Caco-2 (cell line): ENCODE data around the gene GPC6. TPM values are rescaled to one million over a fixed set of nuclear protein-coding genes. Genes with fewer than 3 reads are reported as not detected.

Source experiments
- BruUV-seq: library from RNA; stranded (reverse); fragments of 400-500 nt; replicated peaks from 2 replicates; lab custom pipeline; 2021; lab: Mats Ljungman, UMichigan
- CTCF ChIA-PET: fragments of 300-600 bp; sonication (Branson Sonifier 250); formaldehyde crosslinking; loops from one replicate; lab custom pipeline; 2022; ENCODE audit warnings: antibody characterized with exemption; lab: Charles Lee
- POLR2A ChIA-PET: fragments of 300-600 bp; sonication (Branson Sonifier 250); formaldehyde crosslinking; loops from one replicate; lab custom pipeline; 2022; ENCODE audit warnings: antibody characterized with exemption; lab: Charles Lee
- DNase-seq, 2 experiments: peaks; one replicate each; pipeline versions ENCODE4 v3.0.0 to v3.0.0-alpha.2; 2020 to 2022
- H3K27me3 ChIP-seq: replicated peaks from 2 replicates; pipeline ENCODE4 v1.6.0; 2011; ENCODE audit warnings: low read length; ENCODE audit not compliant: control insufficient read depth, insufficient read depth
- H3K36me3 ChIP-seq: 2 replicates; pipeline ENCODE4 v1.5.1; 2011; ENCODE audit warnings: low read length; ENCODE audit not compliant: control insufficient read depth, insufficient read depth
- H3K4me1 ChIP-seq: fragments of 250-450 bp; sonication (Bioruptor Pico); 2 replicates; pipeline ENCODE4 v1.5.1; 2020; ENCODE audit warnings: mild to moderate bottlenecking
- H3K4me3 ChIP-seq: 2 replicates; pipeline ENCODE4 v1.5.1; 2011; ENCODE audit warnings: low read depth, mild to moderate bottlenecking, control low read depth, low read length
- H3K9me3 ChIP-seq: fragments of 250-450 bp; sonication (Bioruptor Pico); 2 replicates; pipeline ENCODE4 v1.5.1; 2020; ENCODE audit warnings: mild to moderate bottlenecking, moderate library complexity
- H3K27ac Mint-ChIP-seq: one replicate; pipeline ENCODE4 v1.8.0; 2022; ENCODE audit warnings: mixed read lengths; ENCODE audit not compliant: unreplicated experiment
- H3K27me3 Mint-ChIP-seq: one replicate; pipeline ENCODE4 v1.8.0; 2022; ENCODE audit warnings: mixed read lengths; ENCODE audit not compliant: insufficient read depth, unreplicated experiment
- H3K36me3 Mint-ChIP-seq: one replicate; pipeline ENCODE4 v1.8.0; 2022; ENCODE audit warnings: mild to moderate bottlenecking, mixed read lengths; ENCODE audit not compliant: insufficient read depth, unreplicated experiment
- H3K4me1 Mint-ChIP-seq: one replicate; pipeline ENCODE4 v1.8.0; 2022; ENCODE audit warnings: low read depth, mixed read lengths; ENCODE audit not compliant: unreplicated experiment
- H3K4me3 Mint-ChIP-seq: one replicate; pipeline ENCODE4 v1.8.0; 2022; ENCODE audit warnings: mild to moderate bottlenecking, moderate library complexity, mixed read lengths; ENCODE audit not compliant: unreplicated experiment
- H3K9me3 Mint-ChIP-seq: one replicate; pipeline ENCODE4 v1.8.0; 2022; ENCODE audit warnings: mixed read lengths; ENCODE audit not compliant: unreplicated experiment
- CTCF ChIP-seq, 2 experiments: fragments of 200-600 bp in 1 of 2; IDR thresholded peaks; 1 replicate in 1 of 2; 2 replicates in 1 of 2; pipeline versions ENCODE4 v1.5.1 to v1.8.0; 2011 to 2022; ENCODE audit warnings: antibody characterized with exemption in 1 of 2, control low read depth in 1 of 2, inconsistent platforms in 1 of 2, low read depth in 1 of 2, low read length in 1 of 2, mild to moderate bottlenecking in 1 of 2, moderate library complexity in 1 of 2; ENCODE audit not compliant: insufficient read depth in 1 of 2, severe bottlenecking in 1 of 2, unreplicated experiment in 1 of 2
- intact Hi-C: fragments of 100-400 bp; cut with micrococcal nuclease; formaldehyde crosslinking; loops from one replicate; pipeline ENCODE4 v1.10.0; 2022; ENCODE audit not compliant: unreplicated experiment
- total RNA-seq: library from RNA; stranded (reverse); gene quantifications from 2 replicates; pipeline ENCODE4 v1.2.3, GENCODE V29; 2022

Gene GPC6
- total RNA-seq, 1 experiment from 2014 or later: 0.16 TPM

GRCh38 chr13:93345024-93345423 lies 118.4 kb downstream of the GPC6 start:
- Mint-ChIP-seq H3K27ac (no peak overlapping the region), H3K4me3 (no peak overlapping the region), H3K36me3 (no peaks in the 10 kb centered on the region), H3K9me3 (peaks cover 10% of the 10 kb centered on the region), H3K27me3 (no peaks in the 10 kb centered on the region), H3K4me1 (no peaks in the 10 kb centered on the region)
- ChIA-PET CTCF (no interaction called here), POLR2A (no interaction called here)
- no peaks in the 10 kb centered on the region for H3K9me3 ChIP-seq
- BruUV-seq: no TSS peak
- H3K4me1 ChIP-seq: no peaks in the 10 kb centered on the region
- no peaks in the 10 kb centered on the region for H3K27me3 ChIP-seq
- H3K4me3 ChIP-seq: no peak overlapping the region
- DNase-seq: no peak
- no peaks in the 10 kb centered on the region for H3K36me3 ChIP-seq
- TF ChIP-seq CTCF (IDR thresholded peaks at IDR 0.05; ENCODE audit: insufficient read depth in 1 of 2, low read depth in 1 of 2, low read length in 1 of 2, severe bottlenecking in 1 of 2, unreplicated experiment in 1 of 2): no peak
- intact Hi-C loops: no loop called here

- Mint-ChIP-seq H3K27me3 (no peaks in the 10 kb centered on the region), H3K4me1 (no peaks in the 10 kb centered on the region), H3K36me3 (no peaks in the 10 kb centered on the region), H3K9me3 (peaks cover 10% of the 10 kb centered on the region), H3K27ac (no peak overlapping the region), H3K4me3 (no peak overlapping the region)
- Histone ChIP-seq H3K36me3 (no peaks in the 10 kb centered on the region), H3K4me1 (no peaks in the 10 kb centered on the region), H3K4me3 (no peak overlapping the region), H3K9me3 (no peaks in the 10 kb centered on the region), H3K27me3 (no peaks in the 10 kb centered on the region)
- ChIA-PET CTCF (no interaction called here), POLR2A (no interaction called here)
- TF ChIP-seq CTCF (IDR thresholded peaks at IDR 0.05; ENCODE audit: insufficient read depth in 1 of 2, low read depth in 1 of 2, low read length in 1 of 2, severe bottlenecking in 1 of 2, unreplicated experiment in 1 of 2): no peak
- intact Hi-C loops: no loop called here
- no TSS peak for BruUV-seq
- DNase-seq: no peak
Measured at GRCh38 chr13:93345770-93346169, 119.2 kb downstream of the GPC6 start.

GRCh38 chr13:93352616-93353015 lies 126.0 kb downstream of the GPC6 start:
- BruUV-seq: no TSS peak
- ChIA-PET CTCF (interaction anchor here (0.7 kb wide), 1 partner anchor 75 kb away, joined by 4 read pairs; no protein-coding TSS in a partner anchor), POLR2A (no interaction called here)
- no peak for DNase-seq
- Mint-ChIP-seq H3K27ac (no peak overlapping the region), H3K4me3 (no peak overlapping the region), H3K9me3 (no peaks in the 10 kb centered on the region), H3K36me3 (no peaks in the 10 kb centered on the region), H3K4me1 (no peaks in the 10 kb centered on the region), H3K27me3 (no peaks in the 10 kb centered on the region)
- Histone ChIP-seq H3K27me3 (no peaks in the 10 kb centered on the region), H3K9me3 (peaks cover 3% of the 10 kb centered on the region; the same call in 1 of the 2 replicates), H3K4me1 (no peaks in the 10 kb centered on the region), H3K36me3 (no peaks in the 10 kb centered on the region), H3K4me3 (no peak overlapping the region)
- TF ChIP-seq CTCF (IDR thresholded peaks at IDR 0.05; ENCODE audit: insufficient read depth in 1 of 2, low read depth in 1 of 2, low read length in 1 of 2, severe bottlenecking in 1 of 2, unreplicated experiment in 1 of 2): no peak
- intact Hi-C loops: no loop called here
